Right renal cortex interstitium (tissue), 3 donors: ENCODE measurements around the gene SLC46A2. TPM values are rescaled to one million over a fixed set of nuclear protein-coding genes. Genes with fewer than 3 reads are reported as not detected.

ENCODE experiments used
- DNase-seq, 3 donors: peaks; one replicate each; pipeline ENCODE4 v3.0.0-alpha.2; 2013; ENCODE audit warnings: low read depth in 3 of 3, low spot score in 2 of 3
- polyA plus RNA-seq, 3 donors: library from polyadenylated mRNA; unstranded; fragments of 120-200 nt; gene quantifications; one replicate each; pipeline ENCODE4 v1.2.1, GENCODE V29; 2013; ENCODE audit not compliant: insufficient read length in 3 of 3

Gene SLC46A2
- polyA plus RNA-seq, 3 donors = 0.08 to 0.30 (median 0.12) TPM

DNA sequence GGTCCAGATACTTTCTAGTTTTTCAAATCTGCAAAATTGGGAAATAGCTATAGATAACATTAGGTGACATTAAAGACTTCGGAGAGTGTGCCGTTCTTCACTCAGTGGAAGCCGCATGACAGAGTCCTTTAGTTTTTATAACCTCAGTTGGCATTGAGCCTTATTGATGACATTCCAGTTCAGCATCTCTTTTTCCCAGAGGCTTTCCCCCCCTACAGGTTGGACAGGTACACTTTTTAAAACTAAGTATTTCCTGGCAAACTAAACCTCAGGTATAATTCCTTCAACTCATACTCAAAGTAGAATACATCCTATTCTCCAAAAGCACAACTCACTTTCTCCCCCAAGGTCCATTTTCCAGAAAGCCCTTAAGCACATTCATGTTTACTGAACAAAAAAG is 58.7 kb downstream of the SLC46A2 start:
- no peak for DNase-seq

- DNase-seq = no peak
Measured at GRCh38 chr9:112831281-112831851, 59.3 kb downstream of the SLC46A2 start.

Other genes with a start within 250 kb of the SLC46A2 start
- gene INIP, start 172.8 kb downstream of the SLC46A2 start, polyA plus RNA-seq = 10 to 100 TPM; 33.1 to 36.2 (median 36.1) TPM
- gene SNX30, start 140.1 kb downstream of the SLC46A2 start, polyA plus RNA-seq = 10 to 100 TPM; 19.7 to 21.6 (median 19.8) TPM
- 10 to 100 TPM; 10.1 to 12.1 (median 10.8) TPM for gene ZNF883, start 121.3 kb upstream of the SLC46A2 start, polyA plus RNA-seq
- gene ZFP37, start 165.8 kb upstream of the SLC46A2 start, polyA plus RNA-seq = 10 to 100 TPM; 12.9 to 15.6 (median 13.8) TPM